Kidney tubule cell (primary cell): ENCODE results near the gene COX18.

Source experiments
- DNase-seq: peaks from one replicate; pipeline ENCODE4 v3.0.0-alpha.2; 2018; ENCODE audit warnings: low spot score

COX18 gene

DNA sequence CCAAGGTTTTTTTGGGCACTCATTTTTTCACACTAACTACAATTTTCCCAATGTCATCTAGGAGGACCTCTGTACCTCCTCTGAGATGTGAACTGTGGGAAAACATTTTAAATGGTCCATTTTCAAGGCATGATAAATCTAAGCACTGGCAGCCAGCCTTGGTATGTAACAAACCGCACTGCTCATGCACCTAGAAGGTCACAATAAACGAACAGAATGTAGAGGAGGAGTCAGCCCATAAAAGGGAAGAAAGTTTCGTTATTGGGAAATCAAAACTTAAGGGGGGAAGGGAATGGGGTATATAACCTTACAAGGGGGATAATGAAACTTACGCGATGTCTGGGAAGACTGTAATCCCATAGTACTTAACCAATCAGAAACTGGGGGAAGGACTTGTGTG, 16.4 kb downstream of the COX18 start:
- DNase-seq, result no peak

DNA sequence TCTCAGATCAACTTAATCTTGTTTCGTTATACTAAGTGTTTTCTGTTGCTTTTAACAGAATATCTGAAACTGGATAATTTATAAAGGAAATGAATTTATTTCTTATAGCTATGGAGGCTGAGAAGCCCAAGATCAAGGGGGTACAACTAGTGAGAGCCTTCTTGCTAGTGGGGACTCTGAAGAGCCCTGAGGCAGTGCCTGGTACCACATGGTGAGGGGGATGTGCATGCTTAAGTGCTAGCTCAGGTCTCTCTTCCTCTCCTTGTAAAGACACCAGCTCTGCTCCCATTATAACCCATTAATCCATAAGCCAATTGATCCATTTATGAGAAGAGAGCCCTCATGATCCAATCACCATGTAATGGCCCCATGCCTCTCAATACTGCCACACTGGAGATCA, 17.9 kb downstream of the COX18 start:
- DNase-seq, result no peak

DNA sequence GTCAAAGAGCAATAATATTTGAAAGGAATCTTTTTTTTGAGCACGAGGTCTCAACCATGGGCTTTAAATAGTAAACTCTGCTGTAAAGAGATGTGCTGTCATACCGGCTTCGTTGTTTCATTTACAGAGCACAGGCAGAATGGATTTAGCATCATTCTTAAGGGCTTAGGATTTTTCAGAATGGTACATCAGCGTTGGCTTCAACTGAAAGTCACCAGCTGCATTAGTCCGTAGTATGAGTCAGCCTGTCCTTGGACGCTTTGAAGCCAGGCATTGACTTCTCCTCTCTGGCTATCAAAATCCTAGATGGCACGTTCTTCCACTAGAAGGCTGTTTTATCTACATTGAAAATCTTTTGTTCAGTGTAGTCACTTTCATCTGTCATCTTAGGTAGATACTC, 23.6 kb downstream of the COX18 start:
- DNase-seq, result no peak

DNA sequence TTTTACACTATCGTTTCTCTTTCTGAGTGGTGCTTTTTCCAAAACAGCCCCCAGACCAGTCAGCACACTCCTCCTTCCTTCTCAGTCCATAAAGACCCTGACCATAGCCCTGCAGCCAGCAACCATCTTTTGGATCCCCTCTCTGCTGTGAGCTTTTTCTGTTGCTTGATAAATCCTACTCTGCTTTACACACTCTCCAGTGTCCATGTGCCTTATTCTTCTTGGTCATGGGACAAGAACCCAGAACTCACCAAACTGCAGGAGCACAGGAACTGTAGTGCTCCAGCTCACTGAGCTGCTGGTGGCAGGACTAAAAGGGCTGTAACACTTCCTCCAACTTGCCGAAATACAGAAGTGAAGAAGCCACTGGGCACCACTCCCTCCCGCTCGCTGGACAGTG, 32.5 kb downstream of the COX18 start:
- DNase-seq, result no peak

DNA sequence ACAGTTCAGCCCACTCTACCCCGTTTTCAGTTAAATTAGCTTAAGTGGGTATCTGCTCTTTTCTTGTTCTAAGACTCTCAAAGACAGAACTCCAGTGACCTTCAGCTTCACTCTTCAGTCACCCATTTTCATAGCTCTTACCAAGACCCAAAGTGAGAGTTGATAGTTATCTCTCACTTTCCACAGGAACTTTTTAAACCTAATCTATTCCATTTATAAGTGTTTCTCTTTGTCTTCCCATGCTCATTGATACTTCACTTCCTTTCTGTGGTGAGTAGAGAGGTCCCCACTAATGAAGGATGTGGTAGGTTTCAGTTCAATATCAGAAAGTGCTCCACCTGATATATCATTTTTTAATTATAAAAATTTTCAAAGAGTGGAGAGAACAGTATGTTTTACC, 33.4 kb downstream of the COX18 start:
- no peak for DNase-seq

DNA sequence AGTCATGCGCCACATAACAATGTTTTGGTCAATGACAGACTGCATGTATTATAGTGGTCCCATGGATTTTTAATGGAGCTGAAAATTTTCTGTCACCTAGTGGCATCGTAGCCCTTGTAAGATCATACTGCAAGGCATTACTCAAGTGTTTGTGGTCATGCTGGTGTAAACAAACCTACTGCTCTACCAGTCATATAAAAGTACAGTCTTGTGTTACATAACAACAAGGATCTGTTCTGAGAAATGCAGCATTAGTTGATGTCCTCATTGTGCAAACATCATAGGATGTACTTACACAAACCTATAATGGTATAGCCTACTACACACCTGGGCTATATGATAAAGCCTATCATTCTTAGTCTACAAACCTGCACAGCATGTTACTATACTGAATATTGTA, 34.6 kb downstream of the COX18 start:
- DNase-seq, result no peak

DNA sequence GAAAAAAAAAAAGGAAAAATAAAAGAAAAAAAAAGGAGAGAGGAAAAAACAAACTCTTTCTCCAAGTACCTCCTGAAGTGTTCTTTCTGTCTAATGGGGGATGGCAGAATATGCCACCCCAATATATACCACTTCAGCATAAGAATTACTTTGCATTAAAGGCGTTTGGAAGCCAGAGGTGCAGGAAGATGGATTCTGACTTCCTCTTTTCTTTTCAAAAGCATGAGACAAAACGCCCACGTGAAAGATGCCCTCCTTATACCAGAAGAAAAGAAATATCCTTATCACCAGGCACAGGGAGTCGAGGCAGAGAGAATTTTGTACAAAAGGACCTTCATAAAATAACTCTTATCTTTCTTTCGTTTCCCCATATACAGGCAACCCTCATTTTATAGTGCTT, 40.9 kb downstream of the COX18 start:
- no peak for DNase-seq

DNA sequence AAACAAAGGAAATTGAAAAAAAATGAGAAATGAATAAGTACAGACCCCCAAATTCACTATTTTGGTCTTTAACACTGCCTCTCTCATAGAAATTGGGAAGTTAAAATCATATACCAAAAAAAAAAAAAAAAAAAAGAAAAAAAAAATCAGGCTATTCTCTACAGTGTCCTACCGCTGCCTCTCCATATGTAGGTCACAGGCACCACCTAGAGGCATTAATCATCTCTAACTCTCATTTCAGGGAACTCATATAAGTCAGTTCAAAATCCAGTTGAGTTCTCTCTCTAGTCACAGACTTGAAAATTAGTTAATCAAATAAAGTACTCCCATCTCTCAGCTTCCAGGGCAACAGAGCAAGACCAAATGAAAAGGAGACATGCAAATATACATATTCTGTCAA, 47.9 kb downstream of the COX18 start:
- DNase-seq, result peak; percentile 52

DNA sequence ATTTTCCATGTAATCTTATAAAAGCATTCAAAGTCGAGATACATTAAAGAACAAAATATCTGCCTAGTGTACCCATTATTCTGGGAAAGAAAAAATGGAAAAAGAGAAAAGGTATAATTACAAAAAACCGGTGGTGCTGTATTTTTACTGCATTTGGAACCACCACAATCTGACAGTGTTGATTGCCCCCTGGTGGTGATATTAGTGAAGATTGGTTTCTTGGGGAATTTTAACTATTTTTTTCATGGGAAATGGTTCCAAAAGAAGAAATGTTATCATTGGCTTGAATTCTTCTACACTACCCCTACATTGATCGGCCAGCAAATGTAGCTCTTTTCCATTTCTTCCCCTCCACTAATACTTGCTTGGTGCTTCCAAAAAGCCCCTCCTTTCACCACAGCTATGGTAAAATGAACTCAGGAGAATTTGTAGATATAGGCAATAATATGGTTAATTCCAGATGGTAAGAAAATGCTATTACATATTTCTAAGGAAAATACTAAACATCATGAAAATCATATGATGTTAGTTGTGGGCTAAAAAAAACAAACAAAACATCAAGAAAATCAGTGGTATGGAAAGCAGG, 50.0 kb downstream of the COX18 start:
- DNase-seq, result peak; percentile 54

DNA sequence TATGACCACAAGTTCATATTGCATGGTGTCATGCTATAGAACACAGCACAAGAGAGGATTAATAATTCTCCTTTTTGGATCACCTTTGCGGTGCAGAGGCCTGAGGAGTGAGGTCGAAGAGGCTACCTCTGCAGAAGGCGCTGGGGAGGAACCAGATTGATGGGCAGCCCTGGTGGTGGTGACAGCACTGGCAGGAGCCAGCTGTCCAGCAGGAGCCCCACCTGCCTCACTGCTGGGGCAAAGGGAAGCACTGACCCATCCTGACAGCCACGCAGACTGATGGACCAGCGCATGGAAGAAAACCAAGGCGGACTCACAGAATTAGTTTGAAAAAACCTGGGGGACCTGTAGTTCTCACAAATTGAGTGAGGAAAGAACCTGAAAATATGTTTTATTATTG, 50.9 kb downstream of the COX18 start:
- DNase-seq, result no peak

DNA sequence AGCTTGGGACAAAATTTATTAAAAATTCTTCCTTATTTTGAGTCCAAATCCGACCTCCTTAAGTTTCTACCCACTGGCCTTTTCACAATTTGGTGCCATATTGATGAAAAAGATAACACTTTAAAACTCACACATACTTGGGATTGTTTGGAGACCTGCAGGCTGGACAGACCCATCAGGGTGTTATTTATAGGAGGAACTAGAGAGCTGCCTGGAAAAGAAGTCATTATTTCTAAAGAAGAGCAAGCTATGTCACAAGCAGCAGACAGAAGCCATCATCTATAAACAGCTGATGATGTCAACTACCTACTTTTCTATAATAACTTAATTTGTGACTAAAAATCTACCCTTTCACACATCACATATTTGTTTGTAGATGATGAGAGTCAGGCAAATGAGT, 56.2 kb downstream of the COX18 start:
- DNase-seq, result no peak

DNA sequence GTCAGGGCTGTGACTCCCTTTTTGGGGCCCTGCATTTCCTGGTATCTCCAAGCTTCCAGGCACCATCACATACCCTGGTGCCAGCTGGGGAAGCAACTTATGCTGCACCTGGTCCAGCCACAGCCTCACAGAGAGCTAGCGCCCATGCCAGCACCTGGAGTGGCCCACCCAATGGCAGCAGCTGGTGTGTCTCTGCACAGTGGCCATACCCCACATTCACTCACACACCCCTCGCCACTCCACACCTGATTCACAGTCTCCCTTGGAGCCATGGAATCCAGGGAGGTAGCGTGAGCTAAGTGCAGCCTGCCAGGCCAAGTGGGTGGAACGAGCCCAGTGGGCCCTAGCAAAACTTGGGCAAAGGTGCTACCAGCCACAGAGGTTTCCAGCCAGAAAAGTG, 56.8 kb downstream of the COX18 start:
- no peak for DNase-seq

DNA sequence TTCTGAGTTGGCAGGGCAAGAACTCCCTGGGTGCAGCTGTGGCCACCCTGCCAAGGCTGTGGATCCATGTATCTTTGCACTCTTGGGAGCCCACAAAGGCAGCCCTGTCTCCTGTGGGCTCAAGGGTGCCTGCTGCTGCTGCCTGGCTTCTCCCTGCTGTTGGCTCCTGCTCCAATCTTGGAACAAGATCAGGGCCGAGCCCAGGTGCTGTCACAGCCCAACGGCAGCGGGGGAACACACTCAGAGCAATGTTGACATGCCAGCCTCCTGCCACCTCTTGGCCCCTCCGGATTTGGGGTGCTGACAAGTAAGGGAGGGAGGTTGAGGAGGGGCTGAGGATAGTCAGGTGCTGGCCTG, 57.9 kb downstream of the COX18 start:
- DNase-seq, result no peak

DNA sequence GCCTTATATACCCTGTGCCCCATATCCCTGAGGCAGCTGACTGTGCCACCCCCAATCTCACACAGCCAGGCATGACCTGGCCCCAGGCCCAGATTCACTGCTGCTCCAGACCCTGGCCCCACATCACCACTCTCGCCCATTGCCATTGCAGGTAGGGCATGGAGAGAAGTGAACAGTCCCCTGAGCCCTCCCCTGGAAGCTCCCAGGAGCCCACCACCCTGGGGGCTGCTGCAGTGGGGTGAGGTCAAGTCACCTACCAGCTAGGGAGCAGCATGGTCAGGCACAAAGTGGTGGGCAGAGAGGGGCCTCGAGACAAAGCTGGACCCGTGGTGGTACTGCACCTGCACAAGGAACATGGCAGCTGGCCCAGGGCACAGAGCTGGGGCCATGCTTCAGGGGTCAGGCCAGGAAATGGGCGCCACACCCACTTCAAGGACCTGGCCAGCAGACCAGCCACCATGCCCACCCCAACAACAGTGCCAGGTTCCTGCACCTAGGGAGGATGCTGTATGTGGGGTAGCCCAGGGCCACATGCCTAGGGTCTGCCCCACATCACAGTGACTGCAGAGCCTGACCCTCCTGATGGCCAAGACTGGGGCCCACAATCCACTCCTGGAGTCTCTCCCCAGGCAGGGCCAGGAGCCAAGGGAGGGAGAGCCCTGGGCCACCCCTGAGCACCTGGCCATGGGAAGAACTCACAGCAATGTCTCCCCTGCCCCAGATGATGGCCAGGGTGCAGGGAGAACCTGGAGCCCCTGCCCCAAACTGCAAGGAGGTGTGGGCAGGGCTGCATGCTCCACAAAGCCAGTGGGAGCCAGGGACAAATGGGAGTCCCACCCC, 58.5 kb downstream of the COX18 start:
- DNase-seq, result no peak

DNA sequence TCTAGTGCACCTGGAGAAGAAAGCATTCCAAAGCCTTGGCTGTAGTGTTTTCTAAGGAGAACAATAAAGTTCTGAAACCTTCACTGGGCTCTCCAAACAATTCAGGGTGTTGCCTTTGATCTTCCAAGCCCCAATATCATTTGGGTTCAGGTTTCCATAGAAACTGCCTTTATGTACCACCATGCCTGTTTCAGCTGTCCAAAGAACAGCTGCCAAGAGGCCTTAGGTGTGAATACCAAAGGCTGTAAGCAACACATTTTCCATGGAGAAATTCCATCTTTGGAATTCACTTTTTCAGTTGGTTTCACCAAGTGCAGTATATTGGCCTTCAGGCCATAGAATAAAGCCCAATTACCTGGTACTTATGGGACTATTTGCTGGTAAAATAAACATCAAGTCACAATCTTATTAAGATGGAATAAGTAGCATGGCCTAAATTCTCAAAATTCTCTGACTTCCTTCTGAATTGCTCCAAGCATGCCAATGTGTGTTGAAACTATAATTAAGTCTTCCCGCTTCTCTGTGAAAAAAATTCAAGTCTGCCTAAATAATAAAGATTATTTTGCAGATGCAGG, 61.9 kb downstream of the COX18 start:
- DNase-seq, result no peak

DNA sequence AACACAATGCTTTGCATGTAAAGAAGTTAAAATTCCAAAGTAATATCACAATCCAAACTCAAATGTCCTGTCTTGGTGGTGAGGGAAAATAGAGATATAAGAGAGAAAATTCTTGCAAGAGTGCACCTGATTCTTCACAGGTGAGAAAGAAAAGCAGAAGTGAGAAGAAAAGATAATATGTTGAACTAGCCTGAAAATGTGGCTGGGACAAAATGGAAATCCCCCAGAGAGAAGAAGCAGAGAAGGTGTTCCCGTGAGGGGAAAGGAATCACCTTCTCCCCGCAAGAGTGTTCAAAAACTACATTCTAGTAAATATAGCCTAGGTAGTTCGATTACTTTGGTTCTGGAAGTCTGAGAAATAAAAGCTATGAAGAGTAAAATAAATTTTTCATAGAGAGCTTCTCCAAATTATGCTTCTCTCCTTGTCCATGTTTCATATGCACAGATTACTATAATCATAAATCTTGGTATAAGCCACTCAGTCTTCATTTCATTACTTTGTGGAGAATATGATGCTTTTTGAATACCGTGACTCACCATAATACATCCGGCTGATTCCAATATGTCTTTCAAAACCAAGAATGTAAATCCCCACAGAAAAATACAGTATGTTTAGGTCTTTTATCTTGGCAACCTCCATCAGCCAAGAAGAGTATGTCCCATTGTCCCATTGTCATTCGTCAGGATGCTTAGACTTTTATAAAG, 63.1 kb downstream of the COX18 start:
- no peak for DNase-seq

DNA sequence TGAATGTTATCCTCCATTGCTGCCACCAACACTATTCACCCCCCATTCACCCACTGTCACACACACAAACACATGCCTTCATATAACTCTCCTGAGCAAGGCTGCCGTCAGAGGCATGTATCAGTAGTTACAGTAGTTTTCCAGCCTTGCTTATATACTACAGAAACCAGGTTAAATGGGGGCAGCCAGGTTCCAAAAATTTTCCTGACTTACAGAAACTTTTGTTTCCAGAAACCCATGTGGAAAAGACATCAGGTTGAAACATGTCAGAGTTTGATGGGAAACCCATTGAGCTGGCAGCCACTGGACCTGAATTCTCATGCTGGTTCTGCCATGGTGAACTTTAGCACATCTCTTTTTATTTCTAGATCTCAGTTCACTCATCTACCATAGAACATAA, 64.0 kb downstream of the COX18 start:
- no peak for DNase-seq
